Fibroblast of peridontal ligament (primary cell): ENCODE data around the gene PLGLB2.
"Not testable (repeated sequence)": the region's sequence is repeated elsewhere in the genome, so short reads cannot be mapped to it uniquely, and the experiment has no call there.

Experiments used
- DNase-seq: peaks from one replicate; pipeline ENCODE4 v3.0.0-alpha.2; 2010; ENCODE audit errors: extremely low read depth

PLGLB2 gene

DNA sequence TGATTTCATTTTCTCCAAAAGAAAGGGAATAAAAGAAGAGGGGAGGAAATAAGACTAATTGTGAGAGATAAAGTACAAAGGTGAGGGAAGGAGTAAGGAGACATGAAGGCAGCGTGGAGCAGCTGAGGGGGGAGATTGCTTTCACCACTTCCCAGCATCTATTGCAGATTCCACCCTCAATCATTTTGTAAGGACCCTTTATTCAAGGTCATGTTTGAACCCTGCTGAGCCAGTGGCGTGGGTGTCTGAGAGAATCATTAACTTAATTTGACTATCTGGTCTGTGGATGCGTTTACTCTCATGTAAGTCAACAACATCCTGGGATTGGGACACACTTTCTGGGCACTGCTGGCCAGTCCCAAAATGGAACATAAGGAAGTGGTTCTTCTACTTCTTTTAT lies at the start of gene PLGLB2:
TSS of gene PLGLB2 (plus strand) at position 297 of the 400 bp plus-strand sequence. CDS start at position 364, 67 bp downstream.
- not testable (repeated sequence) for DNase-seq

GRCh38 chr2:87704572-87705323 lies 43.1 kb upstream of the PLGLB2 start:
- DNase-seq, result not testable (repeated sequence)

DNA sequence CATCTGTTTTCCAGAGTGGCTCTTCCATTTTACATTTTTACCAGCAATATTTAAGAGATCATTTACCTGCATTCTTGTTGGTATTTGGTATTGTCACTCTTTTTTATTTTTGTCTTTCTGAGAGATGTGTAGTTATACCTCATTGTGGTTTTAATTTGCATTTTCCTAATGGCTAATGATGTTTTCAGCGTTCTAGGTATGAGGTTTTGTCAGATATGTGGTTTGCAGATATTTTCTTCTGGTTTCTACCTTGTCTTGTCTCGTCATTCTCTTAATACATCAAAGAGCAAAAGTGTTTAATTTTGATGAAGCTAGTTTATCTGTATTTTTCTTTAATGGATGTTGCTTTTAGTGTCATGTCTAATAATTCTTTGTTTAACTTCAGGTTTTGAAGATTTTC lies 39.5 kb upstream of the PLGLB2 start:
- DNase-seq, result not testable (repeated sequence)

- not testable (repeated sequence) for DNase-seq
Measured at GRCh38 chr2:87727940-87728599, 19.8 kb upstream of the PLGLB2 start.

GRCh38 chr2:87740928-87741327 lies 7.0 kb upstream of the PLGLB2 start:
- DNase-seq, result not testable (repeated sequence)

- not testable (repeated sequence) for DNase-seq
Measured at GRCh38 chr2:87742393-87743108, 5.3 kb upstream of the PLGLB2 start.

DNA sequence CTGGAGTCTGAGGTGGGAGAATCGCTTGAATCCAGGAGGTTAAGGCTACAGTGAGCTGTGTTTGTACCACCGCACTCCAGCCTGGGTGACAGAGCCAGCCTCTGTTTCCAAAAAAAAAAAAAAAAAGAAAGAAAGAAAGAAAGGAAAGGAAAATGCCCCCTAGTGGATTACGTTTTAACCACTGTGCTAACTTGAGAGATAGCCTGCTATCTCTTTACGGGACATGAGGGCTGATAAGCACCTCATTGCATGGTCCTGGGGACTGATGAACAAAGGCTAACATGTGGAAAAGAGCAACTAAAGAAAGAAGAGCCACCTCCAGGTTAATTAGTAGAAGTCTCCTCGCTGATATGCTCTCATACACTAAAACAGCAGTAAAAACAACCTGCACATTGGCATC lies 4.2 kb upstream of the PLGLB2 start:
- DNase-seq, result not testable (repeated sequence)

- DNase-seq, result not testable (repeated sequence)
Measured at GRCh38 chr2:87745353-87745951, 2.4 kb upstream of the PLGLB2 start.

- DNase-seq, result not testable (repeated sequence)
Measured at GRCh38 chr2:87748524-87748923, 637 bp downstream of the PLGLB2 start.

GRCh38 chr2:87750560-87750959 lies 2.7 kb downstream of the PLGLB2 start:
- not testable (repeated sequence) for DNase-seq

GRCh38 chr2:87754759-87755158 lies 6.9 kb downstream of the PLGLB2 start:
- DNase-seq, result not testable (repeated sequence)
